ENCODE measurements around the gene CCDC80. TPM values are rescaled to one million over a fixed set of nuclear protein-coding genes. Genes with fewer than 3 reads are reported as not detected.

Gene CCDC80
- total RNA-seq, 5 donors from 2014 or later (not counting 1 experiment from before 2014, with no cell fraction given), result 0.55 to 0.66 (median 0.56) TPM; not detected in 2

- Mint-ChIP-seq H3K27ac (no peak overlapping the region), H3K9me3 (no peaks in the 10 kb centered on the region), H3K4me3 (no peak overlapping the region), H3K27me3 (no peaks in the 10 kb centered on the region), H3K36me3 (no peaks in the 10 kb centered on the region), H3K4me1 (peaks cover 0 to 7% (median 0%) of the 10 kb centered on the region in 3 donors)
- H3K9me3 ChIP-seq, result no peaks in the 10 kb centered on the region
- H3K27me3 ChIP-seq (replicated peaks in 1 of 2; ENCODE audit: control insufficient read depth in 2 of 2, extremely low read depth in 1 of 2, insufficient read depth in 2 of 2, low read length in 1 of 2), result no peaks in the 10 kb centered on the region
- H3K27ac ChIP-seq (ENCODE audit: low read length), result no peak overlapping the region
- no peaks in the 10 kb centered on the region for H3K4me1 ChIP-seq (ENCODE audit: control insufficient read depth in 1 of 2, extremely low read depth in 1 of 2, insufficient read depth in 2 of 2, low read length in 2 of 2)
- no peak for DNase-seq
- POLR2A ChIA-PET, result no interaction called here
- H3K36me3 ChIP-seq (ENCODE audit: control insufficient read depth in 2 of 2, extremely low read depth in 1 of 2, insufficient read depth in 1 of 2, low read length in 1 of 2), result no peaks in the 10 kb centered on the region
- WGBS (ENCODE audit: insufficient coverage), result 96% methylated on average over 3 of the region's 5 CpGs
- no peak overlapping the region for H3K4me3 ChIP-seq (ENCODE audit: control insufficient read depth in 1 of 2, extremely low read depth in 1 of 2, low read length in 1 of 2)
- no peak for ATAC-seq (replicated peaks in 1 of 4)
- CTCF ChIA-PET, result interaction anchor here in 1 of 2 donors (1.0 to 3.8 kb wide), 3 partner anchors 11 to 399 kb away, joined by 3 to 20 read pairs (median 4); no protein-coding TSS in a partner anchor
These were observed 12.9 kb upstream of the CCDC80 start for GRCh38 chr3:112653881-112654300.

GRCh38 chr3:112653209-112653871 is 12.4 kb upstream of the CCDC80 start:
- Mint-ChIP-seq H3K27me3 (no peaks in the 10 kb centered on the region), H3K4me3 (no peak overlapping the region), H3K9me3 (no peaks in the 10 kb centered on the region), H3K4me1 (peaks cover 0 to 8% (median 0%) of the 10 kb centered on the region in 3 donors), H3K36me3 (no peaks in the 10 kb centered on the region), H3K27ac (no peak overlapping the region)
- Histone ChIP-seq H3K36me3 (ENCODE audit: control insufficient read depth in 2 of 2, extremely low read depth in 1 of 2, insufficient read depth in 1 of 2, low read length in 1 of 2) (no peaks in the 10 kb centered on the region), H3K27me3 (replicated peaks in 1 of 2; ENCODE audit: control insufficient read depth in 2 of 2, extremely low read depth in 1 of 2, insufficient read depth in 2 of 2, low read length in 1 of 2) (no peaks in the 10 kb centered on the region), H3K4me3 (ENCODE audit: control insufficient read depth in 1 of 2, extremely low read depth in 1 of 2, low read length in 1 of 2) (no peak overlapping the region), H3K27ac (ENCODE audit: low read length) (no peak overlapping the region), H3K4me1 (ENCODE audit: control insufficient read depth in 1 of 2, extremely low read depth in 1 of 2, insufficient read depth in 2 of 2, low read length in 2 of 2) (no peaks in the 10 kb centered on the region), H3K9me3 (no peaks in the 10 kb centered on the region)
- ATAC-seq (replicated peaks in 1 of 4) (no peak), DNase-seq (no peak)
- ChIA-PET CTCF (interaction anchor here in 1 of 2 donors (0.6 to 3.8 kb wide), 2 partner anchors 11 to 1643 kb away, joined by 3 to 20 read pairs; no protein-coding TSS in a partner anchor), POLR2A (no interaction called here)
- WGBS (ENCODE audit: insufficient coverage), result 100% methylated on average over 2 of the region's 5 CpGs

GRCh38 chr3:112651516-112651915 is 10.6 kb upstream of the CCDC80 start:
- ChIA-PET CTCF (interaction anchor here (0.8 to 3.8 kb wide), 3 partner anchors 9 to 329 kb away, joined by 4 to 20 read pairs (median 4); no protein-coding TSS in a partner anchor), POLR2A (no interaction called here)
- H3K27me3 Mint-ChIP-seq, result no peaks in the 10 kb centered on the region

GRCh38 chr3:112651071-112651470 is 10.1 kb upstream of the CCDC80 start:
- no peaks in the 10 kb centered on the region for H3K27me3 Mint-ChIP-seq
- ATAC-seq (replicated peaks in 1 of 4) (no peak), DNase-seq (no peak)
- no peak overlapping the region for H3K27ac Mint-ChIP-seq
- no peaks in the 10 kb centered on the region for H3K36me3 Mint-ChIP-seq
- no peaks in the 10 kb centered on the region for H3K4me1 ChIP-seq (ENCODE audit: control insufficient read depth in 1 of 2, extremely low read depth in 1 of 2, insufficient read depth in 2 of 2, low read length in 2 of 2)
- peaks cover 0 to 8% (median 0%) of the 10 kb centered on the region in 3 donors for H3K4me1 Mint-ChIP-seq
- CTCF ChIA-PET, result interaction anchor here (0.8 to 1.5 kb wide), 2 partner anchors 11 to 330 kb away, joined by 4 read pairs; no protein-coding TSS in a partner anchor
- H3K9me3 ChIP-seq, result no peaks in the 10 kb centered on the region
- POLR2A ChIA-PET, result no interaction called here
- H3K27me3 ChIP-seq (replicated peaks in 1 of 2; ENCODE audit: control insufficient read depth in 2 of 2, extremely low read depth in 1 of 2, insufficient read depth in 2 of 2, low read length in 1 of 2), result no peaks in the 10 kb centered on the region
- H3K9me3 Mint-ChIP-seq, result no peaks in the 10 kb centered on the region
- no peak overlapping the region for H3K4me3 Mint-ChIP-seq
- no peaks in the 10 kb centered on the region for H3K36me3 ChIP-seq (ENCODE audit: control insufficient read depth in 2 of 2, extremely low read depth in 1 of 2, insufficient read depth in 1 of 2, low read length in 1 of 2)
- H3K4me3 ChIP-seq (ENCODE audit: control insufficient read depth in 1 of 2, extremely low read depth in 1 of 2, low read length in 1 of 2), result no peak overlapping the region
- no peak overlapping the region for H3K27ac ChIP-seq (ENCODE audit: low read length)
- 96% methylated on average over 3 of the region's 3 CpGs for WGBS (ENCODE audit: insufficient coverage)

More at GRCh38 chr3:112651516-112651915, 10.6 kb upstream of the CCDC80 start:
- 100% methylated on average over 1 of the region's 2 CpGs for WGBS (ENCODE audit: insufficient coverage)
- Mint-ChIP-seq H3K27ac (no peak overlapping the region), H3K4me1 (peaks cover 0 to 8% (median 0%) of the 10 kb centered on the region in 3 donors), H3K4me3 (no peak overlapping the region), H3K36me3 (no peaks in the 10 kb centered on the region), H3K9me3 (no peaks in the 10 kb centered on the region)
- no peaks in the 10 kb centered on the region for H3K9me3 ChIP-seq
- no peak overlapping the region for H3K4me3 ChIP-seq (ENCODE audit: control insufficient read depth in 1 of 2, extremely low read depth in 1 of 2, low read length in 1 of 2)
- ATAC-seq (replicated peaks in 1 of 4) (no peak), DNase-seq (no peak)
- H3K27ac ChIP-seq (ENCODE audit: low read length), result no peak overlapping the region
- no peaks in the 10 kb centered on the region for H3K4me1 ChIP-seq (ENCODE audit: control insufficient read depth in 1 of 2, extremely low read depth in 1 of 2, insufficient read depth in 2 of 2, low read length in 2 of 2)
- no peaks in the 10 kb centered on the region for H3K36me3 ChIP-seq (ENCODE audit: control insufficient read depth in 2 of 2, extremely low read depth in 1 of 2, insufficient read depth in 1 of 2, low read length in 1 of 2)
- H3K27me3 ChIP-seq (replicated peaks in 1 of 2; ENCODE audit: control insufficient read depth in 2 of 2, extremely low read depth in 1 of 2, insufficient read depth in 2 of 2, low read length in 1 of 2), result no peaks in the 10 kb centered on the region

GRCh38 chr3:112650482-112650881 is 9.5 kb upstream of the CCDC80 start:
- H3K27ac Mint-ChIP-seq, result no peak overlapping the region
- H3K9me3 Mint-ChIP-seq, result no peaks in the 10 kb centered on the region
- H3K27me3 Mint-ChIP-seq, result no peaks in the 10 kb centered on the region
- peaks cover 0 to 8% (median 0%) of the 10 kb centered on the region in 3 donors for H3K4me1 Mint-ChIP-seq
- Histone ChIP-seq H3K4me3 (ENCODE audit: control insufficient read depth in 1 of 2, extremely low read depth in 1 of 2, low read length in 1 of 2) (no peak overlapping the region), H3K4me1 (ENCODE audit: control insufficient read depth in 1 of 2, extremely low read depth in 1 of 2, insufficient read depth in 2 of 2, low read length in 2 of 2) (no peaks in the 10 kb centered on the region), H3K27ac (ENCODE audit: low read length) (no peak overlapping the region), H3K36me3 (ENCODE audit: control insufficient read depth in 2 of 2, extremely low read depth in 1 of 2, insufficient read depth in 1 of 2, low read length in 1 of 2) (no peaks in the 10 kb centered on the region), H3K9me3 (no peaks in the 10 kb centered on the region), H3K27me3 (replicated peaks in 1 of 2; ENCODE audit: control insufficient read depth in 2 of 2, extremely low read depth in 1 of 2, insufficient read depth in 2 of 2, low read length in 1 of 2) (no peaks in the 10 kb centered on the region)
- no peaks in the 10 kb centered on the region for H3K36me3 Mint-ChIP-seq
- POLR2A ChIA-PET, result no interaction called here
- no peak for ATAC-seq (replicated peaks in 1 of 4)
- H3K4me3 Mint-ChIP-seq, result no peak overlapping the region
- DNase-seq, result no peak
- CTCF ChIA-PET, result interaction anchor here (0.5 to 1.5 kb wide), 2 partner anchors 330 to 332 kb away, joined by 4 to 5 read pairs; no protein-coding TSS in a partner anchor
- 100% methylated on average over 1 of the region's 3 CpGs for WGBS (ENCODE audit: insufficient coverage)

- H3K9me3 ChIP-seq, result no peaks in the 10 kb centered on the region
- ATAC-seq (replicated peaks in 1 of 4) (no peak), DNase-seq (no peak)
- Mint-ChIP-seq H3K4me3 (no peak overlapping the region), H3K4me1 (peaks cover 0 to 10% (median 0%) of the 10 kb centered on the region in 3 donors), H3K27me3 (no peaks in the 10 kb centered on the region), H3K36me3 (no peaks in the 10 kb centered on the region), H3K9me3 (no peaks in the 10 kb centered on the region), H3K27ac (no peak overlapping the region)
- POLR2A ChIA-PET, result no interaction called here
- H3K36me3 ChIP-seq (ENCODE audit: control insufficient read depth in 2 of 2, extremely low read depth in 1 of 2, insufficient read depth in 1 of 2, low read length in 1 of 2), result no peaks in the 10 kb centered on the region
- H3K27me3 ChIP-seq (replicated peaks in 1 of 2; ENCODE audit: control insufficient read depth in 2 of 2, extremely low read depth in 1 of 2, insufficient read depth in 2 of 2, low read length in 1 of 2), result no peaks in the 10 kb centered on the region
- H3K4me1 ChIP-seq (ENCODE audit: control insufficient read depth in 1 of 2, extremely low read depth in 1 of 2, insufficient read depth in 2 of 2, low read length in 2 of 2), result peaks cover 0 to 2% of the 10 kb centered on the region in 2 experiments
- H3K4me3 ChIP-seq (ENCODE audit: control insufficient read depth in 1 of 2, extremely low read depth in 1 of 2, low read length in 1 of 2), result no peak overlapping the region
- CTCF ChIA-PET, result no interaction called here
- no peak overlapping the region for H3K27ac ChIP-seq (ENCODE audit: low read length)
- WGBS (ENCODE audit: insufficient coverage), result 90% methylated on average over 1 of the region's 1 CpG
These were observed 8.5 kb upstream of the CCDC80 start for GRCh38 chr3:112649478-112649735.

Measured in T-cell (primary cell).